K562 (cell line): ENCODE data around the gene YPEL4. TPM values are rescaled to one million over a fixed set of nuclear protein-coding genes. Genes with fewer than 3 reads are reported as not detected.
A peak's percentile ranks its signal among the peaks of the same experiment; 100 is the strongest.

Source experiments
- ARHGAP35 ChIP-seq: fragments of 450-650 bp; IDR thresholded peaks from 2 replicates; pipeline ENCODE4 v1.6.1; 2018; ENCODE audit not compliant: partially characterized antibody
- BHLHE40 ChIP-seq: IDR thresholded peaks from 2 replicates; pipeline ENCODE4 v1.6.1; 2011; ENCODE audit warnings: low read length, improper control_type of control experiment
- CHD2 ChIP-seq: IDR thresholded peaks from 2 replicates; pipeline ENCODE4 v1.6.1; 2011; ENCODE audit warnings: low read depth, low read length
- HDAC1 ChIP-seq, 2 experiments: fragments of 450-650 bp; IDR thresholded peaks; 2 replicates each; pipeline ENCODE4 v1.6.1; 2016 to 2017; ENCODE audit warnings: inconsistent platforms in 1 of 2, mild to moderate bottlenecking in 1 of 2, moderate library complexity in 1 of 2
- HNRNPH1 ChIP-seq: fragments of 200-400 bp; formaldehyde crosslinking; optimal IDR thresholded peaks from 2 replicates; pipeline ENCODE3; 2017; ENCODE audit warnings: low read depth, mild to moderate bottlenecking, low read length, moderate library complexity
- ILF3 ChIP-seq: fragments of 450-650 bp; IDR thresholded peaks from 2 replicates; pipeline ENCODE4 v1.6.1; 2018; ENCODE audit warnings: antibody characterized with exemption, mild to moderate bottlenecking, moderate library complexity, borderline replicate concordance
- LEF1 ChIP-seq: fragments of 450-650 bp; IDR thresholded peaks from 2 replicates; pipeline ENCODE4 v1.6.1; 2016; ENCODE audit warnings: mild to moderate bottlenecking
- MEF2D ChIP-seq: conservative IDR thresholded peaks from 2 replicates; pipeline ENCODE4 v1.6.1; 2016; ENCODE audit warnings: low read depth, missing genetic modification characterization, missing compliant biosample characterization
- NFIX ChIP-seq: fragments of 250-450 bp; sonication (Bioruptor Pico); IDR thresholded peaks from 2 replicates; pipeline ENCODE4 v1.4.0; 2020; ENCODE audit warnings: low read depth, mild to moderate bottlenecking, moderate library complexity
- POLR2AphosphoS5 ChIP-seq: IDR thresholded peaks from 2 replicates; pipeline ENCODE4 v1.6.1; 2011; ENCODE audit warnings: mild to moderate bottlenecking, low read depth, low read length, moderate library complexity; ENCODE audit not compliant: control insufficient read depth, insufficient read depth
- RB1 ChIP-seq: fragments of 450-650 bp; IDR thresholded peaks from 2 replicates; pipeline ENCODE4 v1.6.1; 2017; ENCODE audit warnings: low read depth, mild to moderate bottlenecking
- RNF2 ChIP-seq: sonication (generic); IDR thresholded peaks from 2 replicates; pipeline ENCODE4 v1.6.1; 2016
- ZNF23 ChIP-seq: fragments of 250-450 bp; sonication (Bioruptor Pico); IDR thresholded peaks from 2 replicates; pipeline ENCODE4 v1.4.0; 2020; ENCODE audit warnings: mild to moderate bottlenecking
- ZNF282 ChIP-seq: sonication (generic); formaldehyde crosslinking; IDR thresholded peaks from 2 replicates; pipeline ENCODE4 v1.8.1; 2023; ENCODE audit warnings: missing genetic modification reagents
- ZNF324 ChIP-seq: fragments of 250-450 bp; sonication (Bioruptor Pico); IDR thresholded peaks from 2 replicates; pipeline ENCODE4 v1.4.0; 2020; ENCODE audit warnings: mild to moderate bottlenecking
- polyA plus RNA-seq, 8 experiments: library from polyadenylated mRNA; depleted of rRNA in 4 of 8; stranded (reverse) in 5 of 8; unstranded in 3 of 8; fragments of >200 nt; fragmentation: Nextera tagmentation in 2 of 8; fragmentation: Illumina TruSeq in 1 of 8; extraction: Ambion mirVana in 2 of 8; extraction: Trizol in 1 of 8; gene quantifications; 2 replicates each; pipeline versions ENCODE4 v1.2.1 to v1.2.3, GENCODE V29; 2011 to 2014; ENCODE audit warnings: inconsistent platforms in 1 of 8, missing spikeins in 1 of 8
- total RNA-seq, 7 experiments: library from RNA; depleted of rRNA in 6 of 7; stranded (reverse); fragments of >200 nt in 6 of 7; fragmentation: Illumina TruSeq in 2 of 7; extraction: Trizol in 2 of 7; gene quantifications; 2 replicates each; pipeline versions ENCODE4 v1.2.1 to v1.2.3, GENCODE V29; 2011 to 2021; ENCODE audit warnings: low replicate concordance in 1 of 7
- TF ChIP-seq, protein P1 (sequence below): fragments of 200-600 bp; sonication (generic); IDR thresholded peaks from one replicate; pipeline ENCODE4 v1.6.1; 2012; ENCODE audit warnings: mild to moderate bottlenecking, low read depth, low read length, inconsistent platforms
- TF ChIP-seq, protein P2 (sequence below): IDR thresholded peaks from 2 replicates; pipeline ENCODE4 v1.6.1; 2011; ENCODE audit not compliant: insufficient read length; ENCODE audit errors: extremely low read depth

The YPEL4 gene
- total and polyA plus RNA-seq, 9 of the 15 experiments (the other 6 are each of a cell fraction or from before 2014, with no cell fraction given) = 0.07 to 1.4 (median 0.40) TPM; not detected in 2

DNA sequence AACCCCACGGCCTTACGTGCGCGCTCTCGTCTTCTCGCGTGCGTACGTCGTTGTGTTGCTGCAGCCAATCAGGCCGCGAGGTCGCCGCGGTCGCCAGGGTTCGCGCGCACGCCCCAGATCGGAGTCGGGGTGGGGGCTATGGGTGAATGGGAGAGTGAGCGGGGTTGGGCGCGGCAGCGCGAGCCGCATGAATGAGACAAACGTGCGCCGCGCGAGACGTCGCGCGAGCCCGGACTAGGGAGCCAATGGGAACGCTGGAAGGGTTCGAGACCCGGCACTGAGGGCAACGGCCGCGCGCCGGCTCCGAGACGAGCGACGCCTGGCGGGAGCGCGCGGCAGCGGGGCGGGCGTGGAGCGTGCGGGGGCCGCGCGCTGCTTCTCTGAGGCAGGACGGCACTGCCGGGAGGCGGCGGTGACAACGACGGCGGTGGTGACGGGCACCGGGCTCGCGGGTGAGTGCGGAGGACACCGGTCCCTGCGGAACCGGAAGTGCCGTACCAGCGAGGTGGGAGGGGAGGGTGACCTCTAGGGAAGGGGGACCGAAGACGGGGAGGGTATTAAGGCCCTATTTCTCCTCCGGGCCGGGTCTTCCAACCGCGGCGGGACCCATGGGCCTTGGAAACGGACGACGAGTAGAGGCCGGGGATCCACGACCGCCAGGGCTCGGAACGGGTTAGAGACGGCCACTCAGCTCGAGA lies 18.2 kb upstream of the YPEL4 start, which contains the start of gene ZDHHC5 (continued):
- TF ChIP-seq, protein P1, sequence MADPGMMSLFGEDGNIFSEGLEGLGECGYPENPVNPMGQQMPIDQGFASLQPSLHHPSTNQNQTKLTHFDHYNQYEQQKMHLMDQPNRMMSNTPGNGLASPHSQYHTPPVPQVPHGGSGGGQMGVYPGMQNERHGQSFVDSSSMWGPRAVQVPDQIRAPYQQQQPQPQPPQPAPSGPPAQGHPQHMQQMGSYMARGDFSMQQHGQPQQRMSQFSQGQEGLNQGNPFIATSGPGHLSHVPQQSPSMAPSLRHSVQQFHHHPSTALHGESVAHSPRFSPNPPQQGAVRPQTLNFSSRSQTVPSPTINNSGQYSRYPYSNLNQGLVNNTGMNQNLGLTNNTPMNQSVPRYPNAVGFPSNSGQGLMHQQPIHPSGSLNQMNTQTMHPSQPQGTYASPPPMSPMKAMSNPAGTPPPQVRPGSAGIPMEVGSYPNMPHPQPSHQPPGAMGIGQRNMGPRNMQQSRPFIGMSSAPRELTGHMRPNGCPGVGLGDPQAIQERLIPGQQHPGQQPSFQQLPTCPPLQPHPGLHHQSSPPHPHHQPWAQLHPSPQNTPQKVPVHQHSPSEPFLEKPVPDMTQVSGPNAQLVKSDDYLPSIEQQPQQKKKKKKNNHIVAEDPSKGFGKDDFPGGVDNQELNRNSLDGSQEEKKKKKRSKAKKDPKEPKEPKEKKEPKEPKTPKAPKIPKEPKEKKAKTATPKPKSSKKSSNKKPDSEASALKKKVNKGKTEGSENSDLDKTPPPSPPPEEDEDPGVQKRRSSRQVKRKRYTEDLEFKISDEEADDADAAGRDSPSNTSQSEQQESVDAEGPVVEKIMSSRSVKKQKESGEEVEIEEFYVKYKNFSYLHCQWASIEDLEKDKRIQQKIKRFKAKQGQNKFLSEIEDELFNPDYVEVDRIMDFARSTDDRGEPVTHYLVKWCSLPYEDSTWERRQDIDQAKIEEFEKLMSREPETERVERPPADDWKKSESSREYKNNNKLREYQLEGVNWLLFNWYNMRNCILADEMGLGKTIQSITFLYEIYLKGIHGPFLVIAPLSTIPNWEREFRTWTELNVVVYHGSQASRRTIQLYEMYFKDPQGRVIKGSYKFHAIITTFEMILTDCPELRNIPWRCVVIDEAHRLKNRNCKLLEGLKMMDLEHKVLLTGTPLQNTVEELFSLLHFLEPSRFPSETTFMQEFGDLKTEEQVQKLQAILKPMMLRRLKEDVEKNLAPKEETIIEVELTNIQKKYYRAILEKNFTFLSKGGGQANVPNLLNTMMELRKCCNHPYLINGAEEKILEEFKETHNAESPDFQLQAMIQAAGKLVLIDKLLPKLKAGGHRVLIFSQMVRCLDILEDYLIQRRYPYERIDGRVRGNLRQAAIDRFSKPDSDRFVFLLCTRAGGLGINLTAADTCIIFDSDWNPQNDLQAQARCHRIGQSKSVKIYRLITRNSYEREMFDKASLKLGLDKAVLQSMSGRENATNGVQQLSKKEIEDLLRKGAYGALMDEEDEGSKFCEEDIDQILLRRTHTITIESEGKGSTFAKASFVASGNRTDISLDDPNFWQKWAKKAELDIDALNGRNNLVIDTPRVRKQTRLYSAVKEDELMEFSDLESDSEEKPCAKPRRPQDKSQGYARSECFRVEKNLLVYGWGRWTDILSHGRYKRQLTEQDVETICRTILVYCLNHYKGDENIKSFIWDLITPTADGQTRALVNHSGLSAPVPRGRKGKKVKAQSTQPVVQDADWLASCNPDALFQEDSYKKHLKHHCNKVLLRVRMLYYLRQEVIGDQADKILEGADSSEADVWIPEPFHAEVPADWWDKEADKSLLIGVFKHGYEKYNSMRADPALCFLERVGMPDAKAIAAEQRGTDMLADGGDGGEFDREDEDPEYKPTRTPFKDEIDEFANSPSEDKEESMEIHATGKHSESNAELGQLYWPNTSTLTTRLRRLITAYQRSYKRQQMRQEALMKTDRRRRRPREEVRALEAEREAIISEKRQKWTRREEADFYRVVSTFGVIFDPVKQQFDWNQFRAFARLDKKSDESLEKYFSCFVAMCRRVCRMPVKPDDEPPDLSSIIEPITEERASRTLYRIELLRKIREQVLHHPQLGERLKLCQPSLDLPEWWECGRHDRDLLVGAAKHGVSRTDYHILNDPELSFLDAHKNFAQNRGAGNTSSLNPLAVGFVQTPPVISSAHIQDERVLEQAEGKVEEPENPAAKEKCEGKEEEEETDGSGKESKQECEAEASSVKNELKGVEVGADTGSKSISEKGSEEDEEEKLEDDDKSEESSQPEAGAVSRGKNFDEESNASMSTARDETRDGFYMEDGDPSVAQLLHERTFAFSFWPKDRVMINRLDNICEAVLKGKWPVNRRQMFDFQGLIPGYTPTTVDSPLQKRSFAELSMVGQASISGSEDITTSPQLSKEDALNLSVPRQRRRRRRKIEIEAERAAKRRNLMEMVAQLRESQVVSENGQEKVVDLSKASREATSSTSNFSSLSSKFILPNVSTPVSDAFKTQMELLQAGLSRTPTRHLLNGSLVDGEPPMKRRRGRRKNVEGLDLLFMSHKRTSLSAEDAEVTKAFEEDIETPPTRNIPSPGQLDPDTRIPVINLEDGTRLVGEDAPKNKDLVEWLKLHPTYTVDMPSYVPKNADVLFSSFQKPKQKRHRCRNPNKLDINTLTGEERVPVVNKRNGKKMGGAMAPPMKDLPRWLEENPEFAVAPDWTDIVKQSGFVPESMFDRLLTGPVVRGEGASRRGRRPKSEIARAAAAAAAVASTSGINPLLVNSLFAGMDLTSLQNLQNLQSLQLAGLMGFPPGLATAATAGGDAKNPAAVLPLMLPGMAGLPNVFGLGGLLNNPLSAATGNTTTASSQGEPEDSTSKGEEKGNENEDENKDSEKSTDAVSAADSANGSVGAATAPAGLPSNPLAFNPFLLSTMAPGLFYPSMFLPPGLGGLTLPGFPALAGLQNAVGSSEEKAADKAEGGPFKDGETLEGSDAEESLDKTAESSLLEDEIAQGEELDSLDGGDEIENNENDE = no peak
- TF ChIP-seq HNRNPH1 (no peak), RB1 (peak; percentile 89), HDAC1 (IDR thresholded peaks at IDR 0.05) (peak in 1 of 2 experiments; percentile 71; a peak in 1 of 4 replicates), POLR2AphosphoS5 (peak; percentile 73; the same call in 1 of the 2 replicates), ZNF324 (no peak), NFIX (CRISPR knock-in tag) (no peak), ARHGAP35 (no peak), CHD2 (peak; percentile 93), ILF3 (peak; percentile 75; the same call in 1 of the 2 replicates), BHLHE40 (peak; percentile 84), RNF2 (0 out of 2 replicates have a peak, but pooled peaks have one; percentile 4), MEF2D (tag) (no peak), LEF1 (no peak), ZNF23 (CRISPR knock-in tag) (no peak), ZNF282 (no peak; the same call in 1 of the 2 replicates)
- TF ChIP-seq, protein P2, sequence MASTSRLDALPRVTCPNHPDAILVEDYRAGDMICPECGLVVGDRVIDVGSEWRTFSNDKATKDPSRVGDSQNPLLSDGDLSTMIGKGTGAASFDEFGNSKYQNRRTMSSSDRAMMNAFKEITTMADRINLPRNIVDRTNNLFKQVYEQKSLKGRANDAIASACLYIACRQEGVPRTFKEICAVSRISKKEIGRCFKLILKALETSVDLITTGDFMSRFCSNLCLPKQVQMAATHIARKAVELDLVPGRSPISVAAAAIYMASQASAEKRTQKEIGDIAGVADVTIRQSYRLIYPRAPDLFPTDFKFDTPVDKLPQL = no peak
